ENCODE results near the gene IL17RE.

Gene IL17RE

GRCh38 chr3:9906480-9906879 is 3.8 kb downstream of the IL17RE start:
- no peaks in the 10 kb centered on the region for H3K27me3 ChIP-seq
- peaks cover 12% of the 10 kb centered on the region in 2 experiments for H3K4me1 ChIP-seq (ENCODE audit: control insufficient read depth in 1 of 2, insufficient read depth in 1 of 2, low read depth in 1 of 2, low read length in 1 of 2)
- no peak overlapping the region for H3K27ac ChIP-seq
- H3K9me3 ChIP-seq = no peaks in the 10 kb centered on the region
- TF ChIP-seq CTCF (IDR thresholded peaks at IDR 0.05) = no peak
- H3K4me3 ChIP-seq (ENCODE audit: low read depth in 1 of 2, low read length in 1 of 2) = no peak overlapping the region
- no peaks in the 10 kb centered on the region for H3K36me3 ChIP-seq

- Histone ChIP-seq H3K9me3 (no peaks in the 10 kb centered on the region), H3K27me3 (no peaks in the 10 kb centered on the region), H3K4me3 (ENCODE audit: low read depth in 1 of 2, low read length in 1 of 2) (no peak overlapping the region), H3K27ac (no peak overlapping the region), H3K36me3 (no peaks in the 10 kb centered on the region), H3K4me1 (ENCODE audit: control insufficient read depth in 1 of 2, insufficient read depth in 1 of 2, low read depth in 1 of 2, low read length in 1 of 2) (peaks cover 4 to 6% of the 10 kb centered on the region in 2 experiments)
- TF ChIP-seq CTCF (IDR thresholded peaks at IDR 0.05) = no peak
Measured at GRCh38 chr3:9908286-9908685, 5.6 kb downstream of the IL17RE start.

- Histone ChIP-seq H3K27ac (no peak overlapping the region), H3K4me1 (ENCODE audit: control insufficient read depth in 1 of 2, insufficient read depth in 1 of 2, low read depth in 1 of 2, low read length in 1 of 2) (peaks cover 5 to 6% of the 10 kb centered on the region in 2 experiments), H3K9me3 (no peaks in the 10 kb centered on the region), H3K4me3 (ENCODE audit: low read depth in 1 of 2, low read length in 1 of 2) (no peak overlapping the region), H3K36me3 (no peaks in the 10 kb centered on the region), H3K27me3 (no peaks in the 10 kb centered on the region)
- TF ChIP-seq CTCF (IDR thresholded peaks at IDR 0.05) = no peak
Measured at GRCh38 chr3:9909221-9910013, 6.8 kb downstream of the IL17RE start.

GRCh38 chr3:9911863-9912262 is 9.2 kb downstream of the IL17RE start:
- H3K27ac ChIP-seq = no peak overlapping the region
- H3K27me3 ChIP-seq = no peaks in the 10 kb centered on the region
- H3K36me3 ChIP-seq = no peaks in the 10 kb centered on the region
- H3K9me3 ChIP-seq = no peaks in the 10 kb centered on the region
- H3K4me1 ChIP-seq (ENCODE audit: control insufficient read depth in 1 of 2, insufficient read depth in 1 of 2, low read depth in 1 of 2, low read length in 1 of 2) = peaks cover 29% of the 10 kb centered on the region in 2 experiments
- no peak overlapping the region for H3K4me3 ChIP-seq (ENCODE audit: low read depth in 1 of 2, low read length in 1 of 2)
- TF ChIP-seq CTCF (IDR thresholded peaks at IDR 0.05) = no peak

- Histone ChIP-seq H3K4me1 (ENCODE audit: control insufficient read depth in 1 of 2, insufficient read depth in 1 of 2, low read depth in 1 of 2, low read length in 1 of 2) (peaks cover 32 to 34% of the 10 kb centered on the region in 2 experiments), H3K27ac (no peak overlapping the region), H3K4me3 (ENCODE audit: low read depth in 1 of 2, low read length in 1 of 2) (no peak overlapping the region), H3K27me3 (no peaks in the 10 kb centered on the region), H3K36me3 (no peaks in the 10 kb centered on the region), H3K9me3 (no peaks in the 10 kb centered on the region)
- no peak for TF ChIP-seq CTCF (IDR thresholded peaks at IDR 0.05)
Measured at GRCh38 chr3:9912294-9912935, 9.8 kb downstream of the IL17RE start.

Measured in neutrophil (primary cell).